ENCODE measurements around the gene KCNC3.

DNA sequence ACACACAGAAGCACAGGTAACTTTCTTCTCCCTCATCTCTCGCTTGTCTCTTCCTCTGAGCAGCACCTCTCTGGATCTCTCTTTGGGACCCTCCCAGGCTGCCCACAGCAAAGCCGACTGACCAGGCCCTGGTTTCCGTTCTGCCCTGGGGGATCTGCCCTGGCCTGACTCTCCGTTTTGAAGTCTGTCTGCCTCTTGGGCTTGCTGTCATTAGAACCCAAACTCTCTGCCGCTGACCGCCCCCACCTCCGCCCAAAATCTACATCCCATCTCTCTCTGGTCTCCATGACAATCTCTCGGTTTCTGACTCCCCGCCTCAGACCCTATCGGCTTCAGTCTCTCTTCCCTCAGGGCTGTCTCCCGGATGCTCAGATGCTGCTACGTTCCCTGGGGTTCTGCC lies 6.9 kb downstream of the KCNC3 start:
- TF ChIP-seq, protein P1, sequence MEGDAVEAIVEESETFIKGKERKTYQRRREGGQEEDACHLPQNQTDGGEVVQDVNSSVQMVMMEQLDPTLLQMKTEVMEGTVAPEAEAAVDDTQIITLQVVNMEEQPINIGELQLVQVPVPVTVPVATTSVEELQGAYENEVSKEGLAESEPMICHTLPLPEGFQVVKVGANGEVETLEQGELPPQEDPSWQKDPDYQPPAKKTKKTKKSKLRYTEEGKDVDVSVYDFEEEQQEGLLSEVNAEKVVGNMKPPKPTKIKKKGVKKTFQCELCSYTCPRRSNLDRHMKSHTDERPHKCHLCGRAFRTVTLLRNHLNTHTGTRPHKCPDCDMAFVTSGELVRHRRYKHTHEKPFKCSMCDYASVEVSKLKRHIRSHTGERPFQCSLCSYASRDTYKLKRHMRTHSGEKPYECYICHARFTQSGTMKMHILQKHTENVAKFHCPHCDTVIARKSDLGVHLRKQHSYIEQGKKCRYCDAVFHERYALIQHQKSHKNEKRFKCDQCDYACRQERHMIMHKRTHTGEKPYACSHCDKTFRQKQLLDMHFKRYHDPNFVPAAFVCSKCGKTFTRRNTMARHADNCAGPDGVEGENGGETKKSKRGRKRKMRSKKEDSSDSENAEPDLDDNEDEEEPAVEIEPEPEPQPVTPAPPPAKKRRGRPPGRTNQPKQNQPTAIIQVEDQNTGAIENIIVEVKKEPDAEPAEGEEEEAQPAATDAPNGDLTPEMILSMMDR (IDR thresholded peaks at IDR 0.05), result no peak
- no peak for TF ChIP-seq POLR2A (IDR thresholded peaks at IDR 0.05)
- TF ChIP-seq POLR2AphosphoS5 (IDR thresholded peaks at IDR 0.05), result no peak
- no peak for TF ChIP-seq EP300 (IDR thresholded peaks at IDR 0.05)
